Ramos (cell line): ENCODE data around the gene ATP6V1A.

Experiments
- in situ Hi-C: fragments of 300-500 bp; cut with MboI; formaldehyde crosslinking; loops from one replicate; pipeline ENCODE4 v1.14.3; 2022; ENCODE audit warnings: low sequenced_read_pairs; ENCODE audit not compliant: unreplicated experiment

Gene ATP6V1A

GRCh38 chr3:113745756-113746547, 883 bp upstream of the ATP6V1A start, which contains the start of gene NAA50:
TSS of gene NAA50 (minus strand) at chr3:113746249. CDS start at chr3:113745949, 300 bp downstream.
- in situ Hi-C loops, result no loop called here

GRCh38 chr3:113747283-113748046, 630 bp downstream of the ATP6V1A start:
- in situ Hi-C loops, result no loop called here

GRCh38 chr3:113751141-113751540, 4.3 kb downstream of the ATP6V1A start:
- in situ Hi-C loops, result no loop called here

GRCh38 chr3:113753376-113753985, 6.6 kb downstream of the ATP6V1A start:
- in situ Hi-C loops, result no loop called here

GRCh38 chr3:113754494-113755159, 7.8 kb downstream of the ATP6V1A start:
- in situ Hi-C loops, result no loop called here

GRCh38 chr3:113758389-113759024, 11.7 kb downstream of the ATP6V1A start:
- in situ Hi-C loops, result no loop called here

- in situ Hi-C loops, result no loop called here
These were observed 17.9 kb downstream of the ATP6V1A start for GRCh38 chr3:113764698-113765097.

GRCh38 chr3:113769551-113769950, 22.7 kb downstream of the ATP6V1A start:
- in situ Hi-C loops, result no loop called here

GRCh38 chr3:113771993-113772392, 25.2 kb downstream of the ATP6V1A start:
- in situ Hi-C loops, result no loop called here

GRCh38 chr3:113773381-113773780, 26.5 kb downstream of the ATP6V1A start:
- in situ Hi-C loops, result no loop called here

- in situ Hi-C loops, result no loop called here
These were observed 28.7 kb downstream of the ATP6V1A start for GRCh38 chr3:113775516-113775915.

GRCh38 chr3:113776564-113776963, 29.7 kb downstream of the ATP6V1A start:
- in situ Hi-C loops, result no loop called here

GRCh38 chr3:113783463-113783862, 36.6 kb downstream of the ATP6V1A start:
- in situ Hi-C loops, result no loop called here

GRCh38 chr3:113783980-113784379, 37.1 kb downstream of the ATP6V1A start:
- in situ Hi-C loops, result no loop called here

GRCh38 chr3:113791381-113791780, 44.5 kb downstream of the ATP6V1A start:
- in situ Hi-C loops, result no loop called here

- in situ Hi-C loops, result no loop called here
These were observed 47.7 kb downstream of the ATP6V1A start for GRCh38 chr3:113794526-113794925.

- in situ Hi-C loops, result no loop called here
These were observed 48.9 kb downstream of the ATP6V1A start for GRCh38 chr3:113795693-113796092.

GRCh38 chr3:113802795-113803455, 56.1 kb downstream of the ATP6V1A start:
- in situ Hi-C loops, result no loop called here

- in situ Hi-C loops, result no loop called here
These were observed 57.8 kb downstream of the ATP6V1A start for GRCh38 chr3:113804661-113805060.
